DOHH2 (cell line): ENCODE results near the gene EBPL.
A peak's percentile ranks its signal among the peaks of the same experiment; 100 is the strongest.

ENCODE experiments used
- H3F3A ChIP-seq: fragments of 200-600 bp; sonication (generic), shearing (Covaris generic); 2 replicates; pipeline ENCODE4 v1.6.0; 2016; ENCODE audit warnings: antibody characterized with exemption, mild to moderate bottlenecking; ENCODE audit not compliant: control insufficient read depth, insufficient read depth
- H3K27ac ChIP-seq: fragments of 200-600 bp; sonication (generic); 2 replicates; pipeline ENCODE4 v1.5.1; 2014; ENCODE audit warnings: low read depth, mild to moderate bottlenecking, low read length, moderate library complexity
- H3K27me3 ChIP-seq: fragments of 200-600 bp; sonication (generic); 2 replicates; pipeline ENCODE4 v1.6.1; 2014; ENCODE audit warnings: mild to moderate bottlenecking, low read length, mixed read lengths; ENCODE audit not compliant: control insufficient read depth
- H3K36me3 ChIP-seq: fragments of 200-600 bp; sonication (generic); 2 replicates; pipeline ENCODE4 v1.6.1; 2014; ENCODE audit warnings: mild to moderate bottlenecking, low read length, moderate library complexity, mixed read lengths; ENCODE audit not compliant: control insufficient read depth
- H3K4me1 ChIP-seq: fragments of 200-600 bp; sonication (generic); 2 replicates; pipeline ENCODE4 v1.6.1; 2014; ENCODE audit warnings: mild to moderate bottlenecking, low read length, mixed read lengths; ENCODE audit not compliant: control insufficient read depth
- H3K4me2 ChIP-seq: fragments of 200-600 bp; sonication (generic); 2 replicates; pipeline ENCODE4 v1.6.0; 2014; ENCODE audit warnings: mild to moderate bottlenecking, low read length, moderate library complexity
- H3K4me3 ChIP-seq: fragments of 200-600 bp; sonication (generic); 2 replicates; pipeline ENCODE4 v1.5.1; 2014; ENCODE audit warnings: mild to moderate bottlenecking, low read length, mixed read lengths
- H3K79me2 ChIP-seq: fragments of 200-600 bp; sonication (generic); 2 replicates; pipeline ENCODE4 v1.6.1; 2014; ENCODE audit warnings: mild to moderate bottlenecking, low read length, mixed read lengths; ENCODE audit not compliant: control insufficient read depth
- H3K9me2 ChIP-seq: fragments of 200-600 bp; sonication (generic); replicated peaks from 2 replicates; pipeline ENCODE4 v1.6.1; 2014; ENCODE audit warnings: mild to moderate bottlenecking, low read length, mixed read lengths; ENCODE audit not compliant: control insufficient read depth
- H3K9me3 ChIP-seq: fragments of 200-600 bp; sonication (generic); 2 replicates; pipeline ENCODE4 v1.6.1; 2014; ENCODE audit warnings: antibody characterized with exemption, low read length, mixed read lengths; ENCODE audit not compliant: control insufficient read depth, insufficient read depth
- H4K20me1 ChIP-seq: fragments of 200-600 bp; sonication (generic); 2 replicates; pipeline ENCODE4 v1.6.0; 2014; ENCODE audit warnings: low read depth, mild to moderate bottlenecking, antibody characterized with exemption, low read length, moderate library complexity; ENCODE audit not compliant: control insufficient read depth, insufficient read depth
- CTCF ChIP-seq: fragments of 200-600 bp; sonication (generic); IDR thresholded peaks from one replicate; pipeline ENCODE4 v1.5.1; 2014; ENCODE audit warnings: antibody characterized with exemption, mild to moderate bottlenecking, low read depth, low read length; ENCODE audit not compliant: poor library complexity, severe bottlenecking
- EZH2phosphoT487 ChIP-seq: fragments of 200-600 bp; sonication (generic); IDR thresholded peaks from 2 replicates; pipeline ENCODE4 v1.6.1; 2017; ENCODE audit warnings: borderline replicate concordance, mild to moderate bottlenecking, antibody characterized with exemption, low read length, moderate library complexity, mixed read lengths

EBPL gene

GRCh38 chr13:49646688-49647087, 44.6 kb downstream of the EBPL start:
- Histone ChIP-seq H3K4me3 (no peak overlapping the region), H3K36me3 (no peaks in the 10 kb centered on the region), H3K4me1 (peaks cover 44% of the 10 kb centered on the region), H3K79me2 (no peaks in the 10 kb centered on the region), H4K20me1 (no peaks in the 10 kb centered on the region), H3K27ac (no peak overlapping the region), H3K9me2 (no peaks in the 10 kb centered on the region), H3K9me3 (no peaks in the 10 kb centered on the region), H3K4me2 (no peak overlapping the region), H3K27me3 (no peaks in the 10 kb centered on the region), H3F3A (0 out of 2 replicates have a peak, but pooled peaks cover 4% of the 10 kb centered on the region)
- TF ChIP-seq CTCF (no peak), EZH2phosphoT487 (no peak)

GRCh38 chr13:49645451-49645850, 45.8 kb downstream of the EBPL start:
- Histone ChIP-seq H3K79me2 (no peaks in the 10 kb centered on the region), H3K4me2 (peak overlapping the region; percentile 45), H3K9me3 (no peaks in the 10 kb centered on the region), H3F3A (0 out of 2 replicates have a peak, but pooled peaks cover 4% of the 10 kb centered on the region), H3K27me3 (no peaks in the 10 kb centered on the region), H3K4me3 (no peak overlapping the region), H3K9me2 (no peaks in the 10 kb centered on the region), H3K36me3 (no peaks in the 10 kb centered on the region), H3K27ac (no peak overlapping the region), H3K4me1 (peaks cover 44% of the 10 kb centered on the region), H4K20me1 (no peaks in the 10 kb centered on the region)
- TF ChIP-seq CTCF (no peak), EZH2phosphoT487 (no peak)

- Histone ChIP-seq H3K9me2 (no peaks in the 10 kb centered on the region), H3K79me2 (no peaks in the 10 kb centered on the region), H3K4me1 (peaks cover 44% of the 10 kb centered on the region), H3F3A (0 out of 2 replicates have a peak, but pooled peaks cover 10% of the 10 kb centered on the region), H3K27ac (no peak overlapping the region), H3K27me3 (no peaks in the 10 kb centered on the region), H3K9me3 (no peaks in the 10 kb centered on the region), H3K36me3 (peaks cover 4% of the 10 kb centered on the region; the same call in 1 of the 2 replicates), H3K4me3 (peak overlapping the region; percentile 3), H3K4me2 (peak overlapping the region; percentile 40), H4K20me1 (no peaks in the 10 kb centered on the region)
- no peak for TF ChIP-seq EZH2phosphoT487
- no peak for TF ChIP-seq CTCF
Observed at GRCh38 chr13:49643035-49643646, 48.1 kb downstream of the EBPL start.
